Heart right ventricle (tissue), 16 donors: ENCODE results near the gene SLC39A11. TPM values are rescaled to one million over a fixed set of nuclear protein-coding genes. Genes with fewer than 3 reads are reported as not detected.

Source experiments
- ATAC-seq, 8 donors: fragments of 200-7000 bp; cut with Tn5 transposase; one replicate each; pipeline ENCODE4 v1.9.1; 2020; ENCODE audit warnings: mild to moderate bottlenecking in 8 of 8, moderate library complexity in 8 of 8, moderate number of reproducible peaks in 1 of 8
- DNase-seq, 2 donors: peaks; one replicate each; pipeline ENCODE4 v3.0.0-alpha.2; 2020
- H3K27ac ChIP-seq, 10 donors: fragments of 200-600 bp; sonication (generic) in 2 of 10; one replicate each; pipeline versions ENCODE4 v1.5.0 to v1.8.0; 2020 to 2022; ENCODE audit warnings: mild to moderate bottlenecking in 3 of 10
- H3K27me3 ChIP-seq, 7 donors: fragments of 200-600 bp; one replicate each; pipeline ENCODE4 v1.8.0; 2021 to 2022; ENCODE audit warnings: mild to moderate bottlenecking in 2 of 7
- H3K36me3 ChIP-seq, 9 donors: fragments of 200-600 bp; sonication (generic) in 1 of 9; one replicate each; pipeline versions ENCODE4 v1.5.0 to v1.8.0; 2020 to 2022; ENCODE audit warnings: mild to moderate bottlenecking in 2 of 9
- H3K4me1 ChIP-seq, 9 donors: fragments of 200-600 bp; sonication (generic) in 1 of 9; one replicate each; pipeline versions ENCODE4 v1.5.0 to v1.8.0; 2020 to 2022; ENCODE audit warnings: mild to moderate bottlenecking in 4 of 9
- H3K4me3 ChIP-seq, 10 donors: fragments of 200-600 bp; sonication (generic) in 2 of 10; one replicate each; pipeline versions ENCODE4 v1.5.0 to v1.8.0; 2020 to 2022; ENCODE audit warnings: mild to moderate bottlenecking in 7 of 10, moderate library complexity in 2 of 10
- H3K9me3 ChIP-seq, 11 donors: fragments of 200-600 bp in 10 of 11; sonication (generic) in 2 of 11; one replicate each; pipeline versions ENCODE4 v1.5.0 to v1.8.0; 2013 to 2022; ENCODE audit warnings: mild to moderate bottlenecking in 2 of 11, control low read depth in 1 of 11, moderate library complexity in 1 of 11
- WGBS, 2 donors: extraction: QIAGEN DNeasy Blood & Tissue Kit; methylation state at CpG; one replicate each; pipeline ENCODE4 v1.1.7; 2013; ENCODE audit warnings: inconsistent platforms in 1 of 2; 5-methylcytosine and 5-hydroxymethylcytosine counted together
- intact Hi-C, 10 donors: fragments of 100-400 bp; cut with DNase I; formaldehyde crosslinking; loops; one replicate each; pipeline versions ENCODE4 v1.11.1 to v1.14.2; 2022
- polyA plus RNA-seq, 2 donors: library from polyadenylated mRNA; stranded (reverse); fragments of 200-250 nt; gene quantifications; one replicate each; pipeline ENCODE4 v1.2.3, GENCODE V29; 2013
- total RNA-seq, 10 donors: library from RNA; stranded (reverse); fragmentation: NEBNext Ultra II Directional in 3 of 10; extraction: Animal tissue kit (Norgen Biotek cat#: 25700) in 3 of 10; gene quantifications; one replicate each; pipeline versions ENCODE4 v1.2.1 to v1.2.4, GENCODE V29; 2021 to 2023
- TF ChIP-seq, protein P1 (sequence below), 9 donors: fragments of 200-600 bp; sonication (generic) in 2 of 9; IDR thresholded peaks; one replicate each; pipeline versions ENCODE4 v1.5.0 to v1.8.0; 2021 to 2022; ENCODE audit warnings: antibody characterized with exemption in 9 of 9, mild to moderate bottlenecking in 5 of 9, moderate library complexity in 1 of 9
- donor health status: Arrhythmogenic right ventricular cardiomyopathy.
- donor health status: ischemic (EF 13 %, LVEDD 7.1; RV severe dilation, severe dysfunction).
- donor health status: healthy with polysubstance abuse.
- donor health status: DM: no; HTN: yes; CAD: no.
- donor health status: DM: no; HTN: no; CAD: no.
- donor health status: ischemic (EF 25% LVEDD 6.9; RV normal size, moderate dysfunction).
- donor health status: ischemic (EF 25% LVEDD 5.7; RV mildly dilated, moderate dysfunction).
- donor health status: healthy.
- donor health status: DM: yes; HTN: yes; CAD: no.
- donor health status: Ischemic cardiomyopathy.
- donor health status: ischemic (EF 35%, LVEDD 5.7; RV mildly dilated, moderate dysfunction).
- donor health status: nonischemic (EF 11% LVEDD 7.7; RV severe dilation, severe dysfunction).
- donor health status: DM: yes; HTN: yes; CAD: no.
- donor health status: PGD.
- donor health status: ischemic (EF 29% LVEDD 5.4; RV normal size, mild dysfunction).
- donor health status: nonischemic (EF 23%, LVEDD 6.1; RV moderate dilation, normal function).

The SLC39A11 gene
- total and polyA plus RNA-seq, 12 donors, result 2.4 to 11.3 (median 6.4) TPM

DNA sequence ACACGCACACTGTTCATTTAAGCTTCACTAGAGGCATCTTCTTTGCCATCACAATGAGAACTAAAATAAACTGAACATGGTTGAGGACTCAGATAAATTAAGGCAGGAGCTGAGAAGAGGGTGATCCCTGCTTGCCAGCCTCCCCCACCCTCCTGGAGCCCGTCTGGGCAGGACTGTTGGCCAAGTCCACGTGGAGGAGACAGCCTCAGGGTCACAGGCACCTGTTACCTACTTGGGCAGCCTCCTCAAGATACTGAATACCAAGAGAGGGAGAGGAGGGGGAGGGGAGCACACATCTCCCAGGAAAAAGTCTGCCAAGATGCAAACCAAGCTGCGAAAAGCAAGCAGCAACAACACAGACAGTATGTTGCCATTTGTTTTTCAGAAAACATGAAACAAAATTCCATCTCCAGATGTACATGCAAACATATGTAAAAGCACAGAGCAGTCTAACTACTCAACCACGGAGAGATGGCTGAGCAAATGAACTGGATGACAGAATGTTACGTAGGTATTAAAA is 67.4 kb downstream of the SLC39A11 start:
- H3K27me3 ChIP-seq, result no peaks in the 10 kb centered on the region
- no peak overlapping the region for H3K4me3 ChIP-seq
- H3K27ac ChIP-seq, result no peak overlapping the region
- intact Hi-C loops, result no loop called here
- H3K4me1 ChIP-seq, result peaks cover 0 to 5% (median 0%) of the 10 kb centered on the region in 9 donors
- TF ChIP-seq, protein P1, sequence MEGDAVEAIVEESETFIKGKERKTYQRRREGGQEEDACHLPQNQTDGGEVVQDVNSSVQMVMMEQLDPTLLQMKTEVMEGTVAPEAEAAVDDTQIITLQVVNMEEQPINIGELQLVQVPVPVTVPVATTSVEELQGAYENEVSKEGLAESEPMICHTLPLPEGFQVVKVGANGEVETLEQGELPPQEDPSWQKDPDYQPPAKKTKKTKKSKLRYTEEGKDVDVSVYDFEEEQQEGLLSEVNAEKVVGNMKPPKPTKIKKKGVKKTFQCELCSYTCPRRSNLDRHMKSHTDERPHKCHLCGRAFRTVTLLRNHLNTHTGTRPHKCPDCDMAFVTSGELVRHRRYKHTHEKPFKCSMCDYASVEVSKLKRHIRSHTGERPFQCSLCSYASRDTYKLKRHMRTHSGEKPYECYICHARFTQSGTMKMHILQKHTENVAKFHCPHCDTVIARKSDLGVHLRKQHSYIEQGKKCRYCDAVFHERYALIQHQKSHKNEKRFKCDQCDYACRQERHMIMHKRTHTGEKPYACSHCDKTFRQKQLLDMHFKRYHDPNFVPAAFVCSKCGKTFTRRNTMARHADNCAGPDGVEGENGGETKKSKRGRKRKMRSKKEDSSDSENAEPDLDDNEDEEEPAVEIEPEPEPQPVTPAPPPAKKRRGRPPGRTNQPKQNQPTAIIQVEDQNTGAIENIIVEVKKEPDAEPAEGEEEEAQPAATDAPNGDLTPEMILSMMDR (IDR thresholded peaks at IDR 0.05), result no peak
- peaks cover 0 to 12% (median 0%) of the 10 kb centered on the region in 11 donors for H3K9me3 ChIP-seq
- no peak for DNase-seq
- WGBS, 2 donors, result 71 to 81% methylated on average over 6 of the region's 6 CpGs
- no peak for ATAC-seq
- H3K36me3 ChIP-seq, result peaks cover 0 to 7% (median 0%) of the 10 kb centered on the region in 9 donors

DNA sequence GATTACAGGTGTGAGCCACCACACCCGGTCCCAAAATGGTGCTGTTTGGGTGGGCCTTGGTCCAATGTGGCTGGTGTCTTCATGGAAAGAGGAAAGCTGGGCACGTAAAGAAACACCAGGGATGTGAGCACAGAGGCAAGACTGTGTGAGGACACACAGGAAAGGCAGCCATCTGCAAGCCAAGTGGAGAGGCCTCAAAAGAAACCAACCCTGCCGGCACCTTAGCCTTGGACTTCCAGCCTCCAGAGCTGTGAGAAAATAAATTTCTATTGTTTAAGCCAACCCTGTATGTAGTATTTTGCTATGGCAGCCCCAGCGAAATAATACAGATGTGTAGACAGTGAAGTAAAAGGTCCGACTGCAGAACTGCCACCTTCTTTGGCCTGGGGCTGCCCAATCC is 68.7 kb downstream of the SLC39A11 start:
- Histone ChIP-seq H3K27me3 (no peaks in the 10 kb centered on the region), H3K9me3 (peaks cover 0 to 26% (median 10%) of the 10 kb centered on the region in 11 donors), H3K4me3 (no peak overlapping the region), H3K4me1 (peaks cover 0 to 5% (median 0%) of the 10 kb centered on the region in 9 donors), H3K36me3 (peaks cover 0 to 7% (median 0%) of the 10 kb centered on the region in 9 donors), H3K27ac (no peak overlapping the region)
- TF ChIP-seq, protein P1 (IDR thresholded peaks at IDR 0.05), result no peak
- DNase-seq (no peak), ATAC-seq (no peak)
- WGBS, 2 donors, result 94 to 97% methylated on average over 5 of the region's 5 CpGs
- intact Hi-C loops, result no loop called here

DNA sequence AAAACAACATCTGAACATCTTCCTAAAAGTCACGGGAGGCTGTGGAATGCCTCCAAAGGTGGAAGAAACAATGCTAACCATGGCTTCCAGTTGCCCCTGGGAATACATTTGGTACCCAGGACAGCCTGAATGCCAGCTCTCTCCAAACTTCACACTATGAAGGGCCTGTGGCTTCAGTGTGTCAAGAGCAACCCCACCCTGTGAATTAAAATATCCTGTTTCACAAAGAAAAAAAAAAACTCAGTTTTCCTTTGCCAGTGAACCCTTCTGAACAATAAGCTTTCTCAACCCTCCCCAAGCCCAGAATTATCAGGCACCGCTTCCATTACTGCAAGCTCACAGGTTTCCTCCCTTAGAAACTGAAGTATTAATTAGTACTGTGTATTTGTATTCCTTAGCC is 69.8 kb downstream of the SLC39A11 start:
- H3K36me3 ChIP-seq, result peaks cover 0 to 7% (median 0%) of the 10 kb centered on the region in 9 donors
- TF ChIP-seq, protein P1 (IDR thresholded peaks at IDR 0.05), result no peak
- H3K4me3 ChIP-seq, result no peak overlapping the region
- intact Hi-C loops, result no loop called here
- H3K27me3 ChIP-seq, result no peaks in the 10 kb centered on the region
- ATAC-seq (no peak), DNase-seq (no peak)
- H3K27ac ChIP-seq, result no peak overlapping the region
- peaks cover 0 to 36% (median 17%) of the 10 kb centered on the region in 11 donors for H3K9me3 ChIP-seq
- peaks cover 0 to 1% (median 0%) of the 10 kb centered on the region in 9 donors for H3K4me1 ChIP-seq
- WGBS, 2 donors, result 72 to 79% methylated on average over 2 of the region's 2 CpGs

GRCh38 chr17:73021771-73022170 is 70.7 kb downstream of the SLC39A11 start:
- Histone ChIP-seq H3K4me1 (no peaks in the 10 kb centered on the region), H3K36me3 (peaks cover 0 to 7% (median 0%) of the 10 kb centered on the region in 9 donors), H3K27ac (no peak overlapping the region), H3K4me3 (no peak overlapping the region), H3K9me3 (peaks cover 0 to 38% (median 17%) of the 10 kb centered on the region in 11 donors), H3K27me3 (no peaks in the 10 kb centered on the region)
- ATAC-seq (no peak), DNase-seq (no peak)
- WGBS, 2 donors, result 96% methylated on average over 12 of the region's 12 CpGs
- TF ChIP-seq, protein P1 (IDR thresholded peaks at IDR 0.05), result no peak
- intact Hi-C loops, result no loop called here
